GM23338 (cell line): ENCODE data around the gene ADAMTS18. TPM values are rescaled to one million over a fixed set of nuclear protein-coding genes. Genes with fewer than 3 reads are reported as not detected.

Experiments
- ATAC-seq: fragments of 200-7000 bp; cut with Tn5 transposase; 3 replicates; pipeline ENCODE4 v1.9.1; 2020
- DNase-seq: peaks from one replicate; pipeline ENCODE4 v3.0.0-alpha.2; 2015; ENCODE audit warnings: low spot score
- H2AFZ ChIP-seq: fragments of 200-600 bp; sonication (generic); 2 replicates; pipeline ENCODE4 v1.8.0; 2016; ENCODE audit warnings: antibody characterized with exemption, mild to moderate bottlenecking, moderate library complexity
- H3F3A ChIP-seq: fragments of 200-600 bp; sonication (generic); replicated peaks from 2 replicates; pipeline ENCODE4 v1.8.0; 2017; ENCODE audit warnings: antibody characterized with exemption, mixed run types, low read depth
- H3K27ac ChIP-seq: fragments of 200-600 bp; sonication (generic); 2 replicates; pipeline ENCODE4 v1.6.1; 2016; ENCODE audit warnings: low read depth
- H3K27me3 ChIP-seq: fragments of 200-600 bp; sonication (generic); 2 replicates; pipeline ENCODE4 v1.8.0; 2016; ENCODE audit warnings: mild to moderate bottlenecking, mixed run types, moderate library complexity; ENCODE audit not compliant: insufficient read depth
- H3K36me3 ChIP-seq: fragments of 200-600 bp; sonication (generic); 2 replicates; pipeline ENCODE4 v1.8.0; 2016; ENCODE audit warnings: mild to moderate bottlenecking; ENCODE audit not compliant: insufficient read depth
- H3K4me1 ChIP-seq: fragments of 200-600 bp; sonication (generic); 2 replicates; pipeline ENCODE4 v1.8.0; 2016; ENCODE audit warnings: mild to moderate bottlenecking, moderate library complexity; ENCODE audit not compliant: insufficient read depth
- H3K4me2 ChIP-seq: fragments of 200-600 bp; sonication (generic); 2 replicates; pipeline ENCODE4 v1.7.1; 2017; ENCODE audit warnings: mixed run types
- H3K4me3 ChIP-seq: fragments of 200-600 bp; sonication (generic); 2 replicates; pipeline ENCODE4 v1.6.1; 2016; ENCODE audit warnings: mixed run types
- H3K79me2 ChIP-seq: fragments of 200-600 bp; sonication (generic); replicated peaks from 2 replicates; pipeline ENCODE4 v1.8.0; 2017; ENCODE audit warnings: mild to moderate bottlenecking; ENCODE audit not compliant: insufficient read depth
- H3K9me2 ChIP-seq: fragments of 200-600 bp; sonication (generic); 2 replicates; pipeline ENCODE4 v1.8.0; 2017; ENCODE audit not compliant: insufficient read depth
- H4K20me1 ChIP-seq: fragments of 200-600 bp; sonication (generic); replicated peaks from 2 replicates; pipeline ENCODE4 v1.8.0; 2017; ENCODE audit warnings: mild to moderate bottlenecking; ENCODE audit not compliant: insufficient read depth
- H3K27ac Mint-ChIP-seq: 2 replicates; pipeline ENCODE4 v1.8.0; 2020; ENCODE audit warnings: inconsistent platforms, mild to moderate bottlenecking, moderate library complexity, mixed read lengths
- H3K27me3 Mint-ChIP-seq: 3 replicates; pipeline ENCODE4 v1.8.0; 2022; ENCODE audit warnings: low read depth, mild to moderate bottlenecking, moderate library complexity, mixed read lengths, inconsistent platforms; ENCODE audit not compliant: insufficient read depth, poor library complexity
- H3K36me3 Mint-ChIP-seq: 3 replicates; pipeline ENCODE4 v1.8.0; 2021; ENCODE audit warnings: low read depth, mild to moderate bottlenecking, inconsistent platforms, moderate library complexity, mixed read lengths
- H3K4me1 Mint-ChIP-seq: 3 replicates; pipeline ENCODE4 v1.8.0; 2020; ENCODE audit warnings: mild to moderate bottlenecking, inconsistent platforms, mixed read lengths
- H3K4me3 Mint-ChIP-seq: 3 replicates; pipeline ENCODE4 v1.8.0; 2021; ENCODE audit warnings: moderate library complexity, mild to moderate bottlenecking, inconsistent platforms, mixed read lengths
- H3K9me3 Mint-ChIP-seq: 3 replicates; pipeline ENCODE4 v1.8.0; 2020; ENCODE audit warnings: moderate library complexity, mild to moderate bottlenecking, inconsistent platforms, mixed read lengths
- CREB1 ChIP-seq: fragments of 250-450 bp; sonication (Bioruptor Pico); IDR thresholded peaks from 2 replicates; pipeline ENCODE4 v1.5.0; 2020; ENCODE audit warnings: low read depth, mild to moderate bottlenecking, moderate library complexity
- JUNB ChIP-seq: IDR thresholded peaks from one replicate; pipeline ENCODE4 v1.6.1; 2016; ENCODE audit warnings: antibody characterized with exemption; ENCODE audit not compliant: unreplicated experiment
- NANOG ChIP-seq: IDR thresholded peaks from 2 replicates; pipeline ENCODE4 v1.6.1; 2016; ENCODE audit warnings: antibody characterized with exemption, borderline replicate concordance
- STAT1 ChIP-seq: IDR thresholded peaks from one replicate; pipeline ENCODE4 v1.6.1; 2016; ENCODE audit warnings: antibody characterized with exemption; ENCODE audit not compliant: unreplicated experiment
- ZNF331 ChIP-seq: fragments of 250-450 bp; sonication (Bioruptor Pico); IDR thresholded peaks from 2 replicates; pipeline ENCODE4 v1.5.0; 2020; ENCODE audit warnings: low read depth, mild to moderate bottlenecking, moderate library complexity
- polyA plus RNA-seq: library from polyadenylated mRNA; unstranded; fragments of >200 nt; fragmentation: Nextera tagmentation; extraction: Ambion mirVana; gene quantifications from 2 replicates; pipeline ENCODE4 v1.2.1, GENCODE V29; 2016
- total RNA-seq: library from RNA; depleted of rRNA; stranded (reverse); fragments of >200 nt; shearing (Covaris generic); gene quantifications from 2 replicates; pipeline ENCODE4 v1.2.3, GENCODE V29; 2014
- TF ChIP-seq, protein P1 (sequence below): fragments of 250-450 bp; sonication (Bioruptor Pico); IDR thresholded peaks from 2 replicates; pipeline ENCODE4 v1.5.0; 2020; ENCODE audit warnings: mild to moderate bottlenecking, moderate library complexity

The ADAMTS18 gene
- total and polyA plus RNA-seq, 2 experiments from 2014 or later: 0.15 to 0.90 TPM

DNA sequence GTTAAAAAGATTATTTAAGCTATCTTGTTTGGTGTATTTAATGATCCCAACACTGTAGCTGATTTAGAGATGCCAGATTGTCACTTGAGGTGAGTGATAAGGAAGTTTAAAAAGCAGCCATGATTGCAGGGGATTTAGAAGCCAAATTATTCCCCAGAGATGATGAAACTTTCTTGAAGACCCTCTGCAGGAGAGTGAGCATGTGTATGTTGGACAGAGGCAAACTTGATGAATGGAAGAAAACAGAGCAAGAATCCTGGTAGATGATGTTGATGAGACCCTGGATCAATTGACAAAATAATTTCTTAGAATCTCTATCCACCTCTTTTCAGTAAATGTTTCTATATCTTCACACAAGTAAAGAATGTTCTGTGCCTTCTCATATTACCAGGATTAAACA is 14.4 kb upstream of the ADAMTS18 start:
- H3K27me3 ChIP-seq: no peaks in the 10 kb centered on the region
- peak overlapping the region; percentile 38; the same call in 1 of the 2 replicates for H2AFZ ChIP-seq
- H3F3A ChIP-seq: no peaks in the 10 kb centered on the region
- TF ChIP-seq STAT1: no peak
- TF ChIP-seq, protein P1, sequence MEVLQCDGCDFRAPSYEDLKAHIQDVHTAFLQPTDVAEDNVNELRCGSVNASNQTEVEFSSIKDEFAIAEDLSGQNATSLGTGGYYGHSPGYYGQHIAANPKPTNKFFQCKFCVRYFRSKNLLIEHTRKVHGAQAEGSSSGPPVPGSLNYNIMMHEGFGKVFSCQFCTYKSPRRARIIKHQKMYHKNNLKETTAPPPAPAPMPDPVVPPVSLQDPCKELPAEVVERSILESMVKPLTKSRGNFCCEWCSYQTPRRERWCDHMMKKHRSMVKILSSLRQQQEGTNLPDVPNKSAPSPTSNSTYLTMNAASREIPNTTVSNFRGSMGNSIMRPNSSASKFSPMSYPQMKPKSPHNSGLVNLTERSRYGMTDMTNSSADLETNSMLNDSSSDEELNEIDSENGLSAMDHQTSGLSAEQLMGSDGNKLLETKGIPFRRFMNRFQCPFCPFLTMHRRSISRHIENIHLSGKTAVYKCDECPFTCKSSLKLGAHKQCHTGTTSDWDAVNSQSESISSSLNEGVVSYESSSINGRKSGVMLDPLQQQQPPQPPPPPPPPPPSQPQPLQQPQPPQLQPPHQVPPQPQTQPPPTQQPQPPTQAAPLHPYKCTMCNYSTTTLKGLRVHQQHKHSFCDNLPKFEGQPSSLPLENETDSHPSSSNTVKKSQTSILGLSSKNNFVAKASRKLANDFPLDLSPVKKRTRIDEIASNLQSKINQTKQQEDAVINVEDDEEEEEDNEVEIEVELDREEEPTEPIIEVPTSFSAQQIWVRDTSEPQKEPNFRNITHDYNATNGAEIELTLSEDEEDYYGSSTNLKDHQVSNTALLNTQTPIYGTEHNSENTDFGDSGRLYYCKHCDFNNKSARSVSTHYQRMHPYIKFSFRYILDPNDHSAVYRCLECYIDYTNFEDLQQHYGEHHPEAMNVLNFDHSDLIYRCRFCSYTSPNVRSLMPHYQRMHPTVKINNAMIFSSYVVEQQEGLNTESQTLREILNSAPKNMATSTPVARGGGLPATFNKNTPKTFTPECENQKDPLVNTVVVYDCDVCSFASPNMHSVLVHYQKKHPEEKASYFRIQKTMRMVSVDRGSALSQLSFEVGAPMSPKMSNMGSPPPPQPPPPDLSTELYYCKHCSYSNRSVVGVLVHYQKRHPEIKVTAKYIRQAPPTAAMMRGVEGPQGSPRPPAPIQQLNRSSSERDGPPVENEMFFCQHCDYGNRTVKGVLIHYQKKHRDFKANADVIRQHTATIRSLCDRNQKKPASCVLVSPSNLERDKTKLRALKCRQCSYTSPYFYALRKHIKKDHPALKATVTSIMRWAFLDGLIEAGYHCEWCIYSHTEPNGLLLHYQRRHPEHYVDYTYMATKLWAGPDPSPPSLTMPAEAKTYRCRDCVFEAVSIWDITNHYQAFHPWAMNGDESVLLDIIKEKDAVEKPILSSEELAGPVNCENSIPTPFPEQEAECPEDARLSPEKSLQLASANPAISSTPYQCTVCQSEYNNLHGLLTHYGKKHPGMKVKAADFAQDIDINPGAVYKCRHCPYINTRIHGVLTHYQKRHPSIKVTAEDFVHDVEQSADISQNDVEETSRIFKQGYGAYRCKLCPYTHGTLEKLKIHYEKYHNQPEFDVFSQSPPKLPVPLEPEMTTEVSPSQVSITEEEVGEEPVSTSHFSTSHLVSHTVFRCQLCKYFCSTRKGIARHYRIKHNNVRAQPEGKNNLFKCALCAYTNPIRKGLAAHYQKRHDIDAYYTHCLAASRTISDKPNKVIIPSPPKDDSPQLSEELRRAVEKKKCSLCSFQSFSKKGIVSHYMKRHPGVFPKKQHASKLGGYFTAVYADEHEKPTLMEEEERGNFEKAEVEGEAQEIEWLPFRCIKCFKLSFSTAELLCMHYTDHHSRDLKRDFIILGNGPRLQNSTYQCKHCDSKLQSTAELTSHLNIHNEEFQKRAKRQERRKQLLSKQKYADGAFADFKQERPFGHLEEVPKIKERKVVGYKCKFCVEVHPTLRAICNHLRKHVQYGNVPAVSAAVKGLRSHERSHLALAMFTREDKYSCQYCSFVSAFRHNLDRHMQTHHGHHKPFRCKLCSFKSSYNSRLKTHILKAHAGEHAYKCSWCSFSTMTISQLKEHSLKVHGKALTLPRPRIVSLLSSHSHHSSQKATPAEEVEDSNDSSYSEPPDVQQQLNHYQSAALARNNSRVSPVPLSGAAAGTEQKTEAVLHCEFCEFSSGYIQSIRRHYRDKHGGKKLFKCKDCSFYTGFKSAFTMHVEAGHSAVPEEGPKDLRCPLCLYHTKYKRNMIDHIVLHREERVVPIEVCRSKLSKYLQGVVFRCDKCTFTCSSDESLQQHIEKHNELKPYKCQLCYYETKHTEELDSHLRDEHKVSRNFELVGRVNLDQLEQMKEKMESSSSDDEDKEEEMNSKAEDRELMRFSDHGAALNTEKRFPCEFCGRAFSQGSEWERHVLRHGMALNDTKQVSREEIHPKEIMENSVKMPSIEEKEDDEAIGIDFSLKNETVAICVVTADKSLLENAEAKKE: no peak
- no peak for TF ChIP-seq ZNF331 (CRISPR knock-in tag)
- Mint-ChIP-seq H3K4me1 (peaks cover 5% of the 10 kb centered on the region), H3K27me3 (peaks cover 2% of the 10 kb centered on the region), H3K27ac (no peak overlapping the region), H3K9me3 (no peaks in the 10 kb centered on the region), H3K36me3 (no peaks in the 10 kb centered on the region), H3K4me3 (no peak overlapping the region)
- no peak overlapping the region for H3K4me2 ChIP-seq
- H3K36me3 ChIP-seq: no peaks in the 10 kb centered on the region
- H3K79me2 ChIP-seq: no peaks in the 10 kb centered on the region
- no peak overlapping the region for H3K4me3 ChIP-seq
- no peaks in the 10 kb centered on the region for H4K20me1 ChIP-seq
- H3K27ac ChIP-seq: no peak overlapping the region
- H3K9me2 ChIP-seq: peaks cover 4% of the 10 kb centered on the region; the same call in 1 of the 2 replicates
- DNase-seq: no peak
- ATAC-seq: no peak
- no peaks in the 10 kb centered on the region for H3K4me1 ChIP-seq

DNA sequence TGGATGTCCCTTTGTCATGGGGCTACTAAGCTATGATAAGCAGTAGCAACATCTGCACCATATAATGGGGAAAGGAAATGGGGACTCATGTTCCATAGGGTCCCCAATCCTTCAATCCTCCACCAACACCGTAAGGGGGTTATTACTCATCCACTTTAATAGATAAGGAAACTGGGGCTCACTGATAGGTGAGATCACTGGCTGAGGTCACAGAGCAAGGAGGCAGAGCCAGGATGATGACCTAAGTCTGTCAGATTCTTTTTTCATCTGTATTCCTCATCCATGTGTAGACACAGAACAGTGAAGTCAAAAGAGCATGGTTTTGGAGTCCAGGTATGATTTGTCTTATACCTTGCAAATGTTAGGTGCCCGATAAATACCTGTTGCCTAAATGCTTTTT is 10.5 kb upstream of the ADAMTS18 start:
- Histone ChIP-seq H3K36me3 (no peaks in the 10 kb centered on the region), H3K4me3 (no peak overlapping the region), H3K79me2 (no peaks in the 10 kb centered on the region), H3K27me3 (no peaks in the 10 kb centered on the region), H2AFZ (no peak overlapping the region), H3F3A (no peaks in the 10 kb centered on the region), H3K4me2 (no peak overlapping the region), H3K27ac (no peak overlapping the region), H3K4me1 (peaks cover 7% of the 10 kb centered on the region), H4K20me1 (no peaks in the 10 kb centered on the region), H3K9me2 (0 out of 2 replicates have a peak, but pooled peaks cover 3% of the 10 kb centered on the region)
- no peaks in the 10 kb centered on the region for H3K9me3 Mint-ChIP-seq
- TF ChIP-seq NANOG (no peak), CREB1 (CRISPR knock-in tag) (no peak), JUNB (no peak)
- peaks cover 3% of the 10 kb centered on the region for H3K27me3 Mint-ChIP-seq
- DNase-seq: no peak
- no peak overlapping the region for H3K27ac Mint-ChIP-seq
- ATAC-seq: no peak
- peaks cover 15% of the 10 kb centered on the region for H3K4me1 Mint-ChIP-seq
- no peak overlapping the region for H3K4me3 Mint-ChIP-seq
- no peaks in the 10 kb centered on the region for H3K36me3 Mint-ChIP-seq
